Breast epithelium (tissue), 3 donors: Measurements from ENCODE around the gene PAQR8.

Experiments used
- POLR2A ChIP-seq: fragments of 450-650 bp; IDR thresholded peaks from one replicate; pipeline ENCODE4 v1.6.1; 2016; ENCODE audit warnings: antibody characterized with exemption, mild to moderate bottlenecking, moderate library complexity
- TF ChIP-seq, protein P1 (sequence below), 3 donors: fragments of 450-650 bp; IDR thresholded peaks; one replicate each; pipeline ENCODE4 v1.5.1; 2016 to 2017; ENCODE audit warnings: antibody characterized with exemption in 3 of 3, mild to moderate bottlenecking in 3 of 3, moderate library complexity in 3 of 3

DNA sequence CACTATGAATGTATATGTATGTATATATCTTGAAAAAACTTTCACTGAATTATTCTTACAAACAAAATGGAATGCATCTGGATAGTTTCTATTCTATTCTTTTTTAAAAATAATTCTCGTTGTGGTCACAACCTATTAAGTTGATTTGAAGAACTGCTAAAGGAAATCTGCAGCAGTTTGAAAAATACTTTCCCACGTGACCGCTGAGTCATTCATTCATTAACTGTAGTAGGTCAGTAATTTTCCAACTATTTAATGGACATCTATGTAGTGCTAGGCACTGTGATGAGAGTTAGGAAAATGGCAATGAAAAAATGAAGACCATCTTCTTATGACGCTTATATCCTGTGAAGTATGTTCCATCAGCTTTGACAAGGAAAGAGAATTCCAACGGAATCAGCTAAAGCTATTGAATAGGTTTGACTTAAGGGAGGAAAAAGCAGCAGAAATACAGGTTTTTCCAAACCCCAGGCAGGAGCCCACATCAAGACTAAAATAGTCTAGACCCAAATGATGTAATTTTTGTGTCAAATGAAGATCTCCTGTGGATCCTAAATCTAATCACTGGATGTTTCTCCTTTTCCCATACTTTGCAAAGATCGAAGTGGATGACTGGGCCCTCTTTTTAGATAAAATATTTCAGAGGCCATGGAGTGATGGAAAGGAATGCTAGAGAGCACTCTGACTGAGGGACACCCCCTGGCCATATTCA is 54.1 kb downstream of the PAQR8 start:
- TF ChIP-seq, protein P1, sequence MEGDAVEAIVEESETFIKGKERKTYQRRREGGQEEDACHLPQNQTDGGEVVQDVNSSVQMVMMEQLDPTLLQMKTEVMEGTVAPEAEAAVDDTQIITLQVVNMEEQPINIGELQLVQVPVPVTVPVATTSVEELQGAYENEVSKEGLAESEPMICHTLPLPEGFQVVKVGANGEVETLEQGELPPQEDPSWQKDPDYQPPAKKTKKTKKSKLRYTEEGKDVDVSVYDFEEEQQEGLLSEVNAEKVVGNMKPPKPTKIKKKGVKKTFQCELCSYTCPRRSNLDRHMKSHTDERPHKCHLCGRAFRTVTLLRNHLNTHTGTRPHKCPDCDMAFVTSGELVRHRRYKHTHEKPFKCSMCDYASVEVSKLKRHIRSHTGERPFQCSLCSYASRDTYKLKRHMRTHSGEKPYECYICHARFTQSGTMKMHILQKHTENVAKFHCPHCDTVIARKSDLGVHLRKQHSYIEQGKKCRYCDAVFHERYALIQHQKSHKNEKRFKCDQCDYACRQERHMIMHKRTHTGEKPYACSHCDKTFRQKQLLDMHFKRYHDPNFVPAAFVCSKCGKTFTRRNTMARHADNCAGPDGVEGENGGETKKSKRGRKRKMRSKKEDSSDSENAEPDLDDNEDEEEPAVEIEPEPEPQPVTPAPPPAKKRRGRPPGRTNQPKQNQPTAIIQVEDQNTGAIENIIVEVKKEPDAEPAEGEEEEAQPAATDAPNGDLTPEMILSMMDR (IDR thresholded peaks at IDR 0.05), result no peak
- TF ChIP-seq POLR2A, result no peak
